ENCODE measurements around the gene RWDD2A. TPM values are rescaled to one million over a fixed set of nuclear protein-coding genes. Genes with fewer than 3 reads are reported as not detected.

RWDD2A gene
- total RNA-seq, 4 donors from 2014 or later: 1.1 to 2.2 (median 1.7) TPM

GRCh38 chr6:83180426-83180950, 12.7 kb upstream of the RWDD2A start:
- intact Hi-C loops (cut with DNase I; ENCODE audit: low total_unique reads): no loop called here

DNA sequence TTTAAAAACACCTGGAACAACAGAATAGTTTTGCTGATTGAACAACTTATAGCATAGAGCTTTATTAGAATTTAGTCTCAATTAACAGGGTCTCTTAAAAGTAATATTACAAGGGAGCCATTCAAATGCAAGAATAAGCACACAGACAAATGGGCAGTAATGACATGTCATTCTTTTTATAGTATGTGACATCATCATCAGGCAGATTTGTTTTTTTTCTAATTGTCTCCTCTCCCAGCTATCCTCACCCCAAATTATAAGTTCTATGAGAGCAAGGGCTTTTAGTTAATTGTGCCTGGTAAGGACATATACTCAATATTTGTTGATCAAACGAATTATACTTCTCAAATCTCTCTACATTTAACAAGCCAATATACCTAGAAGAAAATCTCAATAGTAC, 11.0 kb upstream of the RWDD2A start:
- no peak for DNase-seq (ENCODE audit: low spot score in 2 of 2)
- TF ChIP-seq POLR2A (IDR thresholded peaks at IDR 0.05): no peak
- TF ChIP-seq, protein P1, sequence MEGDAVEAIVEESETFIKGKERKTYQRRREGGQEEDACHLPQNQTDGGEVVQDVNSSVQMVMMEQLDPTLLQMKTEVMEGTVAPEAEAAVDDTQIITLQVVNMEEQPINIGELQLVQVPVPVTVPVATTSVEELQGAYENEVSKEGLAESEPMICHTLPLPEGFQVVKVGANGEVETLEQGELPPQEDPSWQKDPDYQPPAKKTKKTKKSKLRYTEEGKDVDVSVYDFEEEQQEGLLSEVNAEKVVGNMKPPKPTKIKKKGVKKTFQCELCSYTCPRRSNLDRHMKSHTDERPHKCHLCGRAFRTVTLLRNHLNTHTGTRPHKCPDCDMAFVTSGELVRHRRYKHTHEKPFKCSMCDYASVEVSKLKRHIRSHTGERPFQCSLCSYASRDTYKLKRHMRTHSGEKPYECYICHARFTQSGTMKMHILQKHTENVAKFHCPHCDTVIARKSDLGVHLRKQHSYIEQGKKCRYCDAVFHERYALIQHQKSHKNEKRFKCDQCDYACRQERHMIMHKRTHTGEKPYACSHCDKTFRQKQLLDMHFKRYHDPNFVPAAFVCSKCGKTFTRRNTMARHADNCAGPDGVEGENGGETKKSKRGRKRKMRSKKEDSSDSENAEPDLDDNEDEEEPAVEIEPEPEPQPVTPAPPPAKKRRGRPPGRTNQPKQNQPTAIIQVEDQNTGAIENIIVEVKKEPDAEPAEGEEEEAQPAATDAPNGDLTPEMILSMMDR (IDR thresholded peaks at IDR 0.05): no peak
- WGBS, 2 donors: 85 to 88% methylated on average over 1 of the region's 1 CpG
- intact Hi-C loops (cut with DNase I; ENCODE audit: low total_unique reads): no loop called here
- no peak overlapping the region for H3K4me3 ChIP-seq (ENCODE audit: low read depth, poor library complexity, severe bottlenecking)

More at GRCh38 chr6:83180426-83180950, 12.7 kb upstream of the RWDD2A start:
- H3K4me3 ChIP-seq (ENCODE audit: low read depth, poor library complexity, severe bottlenecking): no peak overlapping the region
- DNase-seq (ENCODE audit: low spot score in 2 of 2): no peak
- TF ChIP-seq POLR2A (IDR thresholded peaks at IDR 0.05): no peak
- TF ChIP-seq, protein P1 (IDR thresholded peaks at IDR 0.05): no peak

GRCh38 chr6:83183082-83183828, 9.9 kb upstream of the RWDD2A start:
- intact Hi-C loops (cut with DNase I; ENCODE audit: low total_unique reads): no loop called here
- no peak for DNase-seq (ENCODE audit: low spot score in 2 of 2)
- WGBS, 2 donors: 76 to 80% methylated on average over 9 of the region's 9 CpGs
- no peak for TF ChIP-seq POLR2A (IDR thresholded peaks at IDR 0.05)
- TF ChIP-seq, protein P1 (IDR thresholded peaks at IDR 0.05): no peak
- no peak overlapping the region for H3K4me3 ChIP-seq (ENCODE audit: low read depth, poor library complexity, severe bottlenecking)

- no peak overlapping the region for H3K4me3 ChIP-seq (ENCODE audit: low read depth, poor library complexity, severe bottlenecking)
- TF ChIP-seq POLR2A (IDR thresholded peaks at IDR 0.05): no peak
- TF ChIP-seq, protein P1 (IDR thresholded peaks at IDR 0.05): no peak
- intact Hi-C loops (cut with DNase I; ENCODE audit: low total_unique reads): no loop called here
- no peak for DNase-seq (ENCODE audit: low spot score in 2 of 2)
- WGBS, 2 donors: 98 to 100% methylated on average over 2 of the region's 2 CpGs
These were observed 8.1 kb upstream of the RWDD2A start for GRCh38 chr6:83185096-83185495.

DNA sequence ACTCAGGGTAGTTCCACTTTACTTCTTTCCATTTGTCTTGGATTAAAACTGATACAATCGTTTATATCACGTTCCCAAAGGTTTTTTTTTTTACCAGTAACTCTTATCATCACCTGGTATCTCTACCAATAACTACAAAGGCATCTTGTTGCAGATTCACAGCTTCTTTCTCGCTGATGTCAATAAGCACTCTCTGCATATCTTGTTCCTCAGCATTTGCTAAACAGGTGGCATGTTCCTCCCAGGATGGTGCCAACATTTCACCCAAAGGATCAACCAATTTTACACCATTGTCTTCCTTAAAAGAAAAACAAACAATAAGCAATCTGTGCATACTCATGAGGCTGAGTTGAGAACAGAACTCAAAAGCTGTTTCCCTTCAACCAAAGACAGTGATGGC, 4.7 kb upstream of the RWDD2A start:
- H3K4me3 ChIP-seq (ENCODE audit: low read depth, poor library complexity, severe bottlenecking): no peak overlapping the region
- intact Hi-C loops (cut with DNase I; ENCODE audit: low total_unique reads): no loop called here
- 56 to 68% methylated on average over 3 of the region's 3 CpGs for WGBS, 2 donors
- no peak for TF ChIP-seq POLR2A (IDR thresholded peaks at IDR 0.05)
- TF ChIP-seq, protein P1 (IDR thresholded peaks at IDR 0.05): no peak
- DNase-seq (ENCODE audit: low spot score in 2 of 2): no peak

Measured in lower leg skin (tissue), 4 donors.